SK-N-MC (cell line): ENCODE measurements around the gene BRSK2.

Source experiments
- DNase-seq: peaks from one replicate; pipeline ENCODE4 v3.0.0-alpha.2; 2011; ENCODE audit warnings: low read depth, low spot score
- H3K27ac ChIP-seq: fragments of 200-600 bp; sonication (generic); 2 replicates; pipeline ENCODE4 v1.5.1; 2016; ENCODE audit warnings: mixed run types
- H3K36me3 ChIP-seq: fragments of 200-600 bp; sonication (generic); 2 replicates; pipeline ENCODE4 v1.6.1; 2017; ENCODE audit warnings: antibody characterized with exemption, low read length, mixed read lengths; ENCODE audit not compliant: insufficient read depth
- H3K4me3 ChIP-seq: fragments of 200-600 bp; sonication (generic); 2 replicates; pipeline ENCODE4 v1.5.1; 2016
- H3K9ac ChIP-seq: fragments of 200-600 bp; sonication (generic); 2 replicates; pipeline ENCODE4 v1.8.0; 2017; ENCODE audit warnings: mixed run types, mixed read lengths; ENCODE audit not compliant: insufficient read length
- H3K9me3 ChIP-seq: fragments of 200-600 bp; sonication (generic); 2 replicates; pipeline ENCODE4 v1.6.1; 2017; ENCODE audit warnings: low read depth, mild to moderate bottlenecking, antibody characterized with exemption, low read length, moderate library complexity, mixed read lengths
- EZH2 ChIP-seq: fragments of 200-600 bp; sonication (generic); IDR thresholded peaks from one replicate; pipeline ENCODE4 v1.6.1; 2017; ENCODE audit warnings: antibody characterized with exemption
- FOXP2 ChIP-seq: optimal IDR thresholded peaks from 2 replicates; pipeline ENCODE3; 2011; ENCODE audit warnings: mild to moderate bottlenecking, moderate library complexity; ENCODE audit not compliant: insufficient read depth; ENCODE audit errors: extremely low read length, control extremely low read depth
- POLR2AphosphoS5 ChIP-seq: IDR thresholded peaks from 2 replicates; pipeline ENCODE4 v1.6.1; 2012; ENCODE audit warnings: mild to moderate bottlenecking, low read depth, low read length, borderline replicate concordance

BRSK2 gene

DNA sequence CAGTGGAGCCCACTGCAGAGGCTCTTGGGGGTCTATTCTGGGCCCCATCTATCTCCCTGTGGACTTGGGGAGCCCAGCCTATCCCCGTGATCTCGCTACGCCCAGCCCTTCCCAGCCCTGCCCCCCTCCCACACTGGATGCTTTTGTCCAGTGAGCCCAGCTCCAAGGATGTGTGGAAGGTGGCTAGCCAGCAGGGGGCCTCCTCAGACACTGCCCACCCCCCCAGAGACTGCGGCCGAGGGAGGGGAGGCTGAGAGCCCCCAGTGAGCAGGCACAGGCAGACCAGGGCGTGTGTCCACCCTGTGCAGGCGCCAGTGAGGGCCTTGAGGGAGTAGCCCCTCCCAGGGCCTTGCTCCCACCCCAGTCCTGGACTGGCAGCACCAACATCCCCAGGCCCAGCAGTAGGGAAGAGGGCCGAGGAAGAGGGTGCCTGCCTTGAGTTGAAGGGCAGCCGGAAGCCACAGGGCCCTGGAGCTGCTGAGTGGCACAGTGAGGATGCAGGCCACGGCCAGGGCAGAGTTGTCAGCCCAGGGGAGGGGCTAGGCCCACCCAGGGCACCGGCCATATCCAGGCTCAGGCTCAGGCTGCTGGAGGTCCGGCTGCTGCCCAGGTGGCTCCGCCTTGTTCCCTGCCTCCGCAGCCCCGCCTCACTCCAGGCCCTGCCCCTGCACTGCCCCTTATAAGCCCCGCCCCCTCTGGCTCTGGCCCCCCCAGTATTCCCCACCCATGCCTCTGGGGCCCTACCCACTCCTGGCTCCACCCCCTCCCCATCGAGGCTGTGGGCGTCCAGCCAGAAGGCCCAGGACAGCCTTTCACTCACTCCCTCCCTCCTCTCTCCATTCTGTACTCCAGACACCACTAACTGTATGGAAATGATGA lies 68.8 kb downstream of the BRSK2 start:
- H3K27ac ChIP-seq = no peak overlapping the region
- no peak for TF ChIP-seq POLR2AphosphoS5
- TF ChIP-seq FOXP2 = no peak
- TF ChIP-seq EZH2 = no peak
- no peaks in the 10 kb centered on the region for H3K9me3 ChIP-seq
- no peak for DNase-seq
- H3K36me3 ChIP-seq = no peaks in the 10 kb centered on the region
- no peak overlapping the region for H3K4me3 ChIP-seq
- H3K9ac ChIP-seq = no peak overlapping the region

DNA sequence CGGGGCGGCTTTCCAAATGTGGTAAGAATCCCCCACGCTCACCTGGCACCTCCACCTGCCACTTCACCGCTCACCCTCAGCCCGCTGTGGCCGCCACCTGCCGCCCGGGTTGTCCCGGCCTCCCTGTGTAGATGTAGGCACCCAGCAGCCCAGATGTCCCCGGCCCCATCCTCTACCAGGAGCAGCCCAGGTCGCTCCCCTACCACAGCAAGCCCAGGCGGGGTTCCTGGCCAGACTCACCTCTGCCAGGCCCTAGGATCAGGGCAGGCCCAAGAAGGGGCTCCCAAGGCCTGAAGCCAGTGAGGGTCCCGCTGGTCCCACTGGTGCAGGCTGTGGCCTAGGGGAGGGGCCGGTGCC lies 69.5 kb downstream of the BRSK2 start:
- no peak overlapping the region for H3K4me3 ChIP-seq
- H3K36me3 ChIP-seq = no peaks in the 10 kb centered on the region
- H3K27ac ChIP-seq = no peak overlapping the region
- no peak for DNase-seq
- H3K9me3 ChIP-seq = no peaks in the 10 kb centered on the region
- H3K9ac ChIP-seq = no peak overlapping the region
- no peak for TF ChIP-seq EZH2
- TF ChIP-seq POLR2AphosphoS5 = no peak
- TF ChIP-seq FOXP2 = no peak

DNA sequence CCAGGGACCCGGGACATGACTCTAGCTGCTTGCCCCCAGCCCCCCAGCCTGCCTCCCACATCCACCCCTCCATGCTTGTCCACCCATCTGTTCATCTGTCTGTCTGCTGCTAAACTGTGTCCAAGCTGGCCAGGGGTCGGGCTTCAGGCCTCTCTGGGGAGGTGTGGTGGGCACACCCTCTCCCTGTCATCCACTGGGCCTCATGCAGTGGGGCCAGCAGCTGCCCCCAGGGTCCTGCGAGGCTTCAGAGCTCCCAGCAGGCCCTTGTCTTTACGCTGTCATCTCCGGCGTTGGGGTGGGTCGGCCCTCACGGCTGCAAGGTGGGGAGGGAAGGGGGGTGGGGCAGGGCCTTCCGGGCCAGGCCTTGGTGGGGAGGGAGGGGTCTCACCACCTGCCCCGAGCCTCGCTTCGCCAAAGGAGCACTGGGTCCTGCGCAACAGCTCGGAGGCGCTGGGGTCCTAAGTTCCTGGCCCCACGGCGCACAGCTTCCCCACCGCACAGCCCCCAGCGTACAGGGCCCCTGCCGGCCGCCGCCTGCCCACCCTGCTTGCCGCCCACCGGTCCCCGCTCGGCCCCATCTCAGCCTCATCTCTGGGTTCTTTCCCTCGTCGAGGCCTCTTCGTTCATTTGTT lies 70.1 kb downstream of the BRSK2 start:
- no peaks in the 10 kb centered on the region for H3K36me3 ChIP-seq

DNA sequence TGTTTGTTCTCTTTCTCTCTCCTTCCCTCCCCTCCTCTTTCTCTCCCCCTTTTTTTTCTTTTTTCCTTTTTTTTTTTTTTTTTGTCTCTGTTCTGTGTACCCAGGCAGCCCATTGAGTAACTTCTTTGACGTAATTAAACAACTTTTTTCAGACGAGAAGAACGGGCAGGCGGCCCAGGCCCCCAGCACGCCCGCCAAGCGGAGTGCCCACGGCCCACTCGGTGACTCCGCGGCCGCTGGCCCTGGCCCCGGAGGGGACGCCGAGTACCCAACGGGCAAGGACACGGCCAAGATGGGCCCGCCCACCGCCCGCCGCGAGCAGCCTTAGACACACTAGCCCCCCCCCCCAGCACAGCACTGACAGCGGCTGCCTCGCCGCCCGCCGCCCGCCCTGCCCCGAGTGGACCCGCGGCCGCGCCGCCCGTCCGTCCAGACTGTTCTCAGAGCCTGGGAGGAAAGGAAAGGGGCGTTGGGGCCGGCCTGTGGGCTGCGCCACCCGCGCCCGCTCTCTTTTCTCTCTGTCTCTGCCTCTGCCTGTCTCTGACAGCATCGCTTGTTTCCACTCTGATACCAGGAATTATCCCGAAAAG lies 70.8 kb downstream of the BRSK2 start:
- DNase-seq = no peak
- H3K36me3 ChIP-seq = no peaks in the 10 kb centered on the region
- no peak overlapping the region for H3K4me3 ChIP-seq
- no peaks in the 10 kb centered on the region for H3K9me3 ChIP-seq
- H3K27ac ChIP-seq = no peak overlapping the region
- TF ChIP-seq FOXP2 (no peak), EZH2 (no peak), POLR2AphosphoS5 (no peak)
- H3K9ac ChIP-seq = no peak overlapping the region

More for the DNA sequence above, 70.1 kb downstream of the BRSK2 start:
- Histone ChIP-seq H3K4me3 (no peak overlapping the region), H3K27ac (no peak overlapping the region), H3K9me3 (no peaks in the 10 kb centered on the region), H3K9ac (no peak overlapping the region)
- no peak for DNase-seq
- no peak for TF ChIP-seq EZH2
- no peak for TF ChIP-seq FOXP2
- no peak for TF ChIP-seq POLR2AphosphoS5

DNA sequence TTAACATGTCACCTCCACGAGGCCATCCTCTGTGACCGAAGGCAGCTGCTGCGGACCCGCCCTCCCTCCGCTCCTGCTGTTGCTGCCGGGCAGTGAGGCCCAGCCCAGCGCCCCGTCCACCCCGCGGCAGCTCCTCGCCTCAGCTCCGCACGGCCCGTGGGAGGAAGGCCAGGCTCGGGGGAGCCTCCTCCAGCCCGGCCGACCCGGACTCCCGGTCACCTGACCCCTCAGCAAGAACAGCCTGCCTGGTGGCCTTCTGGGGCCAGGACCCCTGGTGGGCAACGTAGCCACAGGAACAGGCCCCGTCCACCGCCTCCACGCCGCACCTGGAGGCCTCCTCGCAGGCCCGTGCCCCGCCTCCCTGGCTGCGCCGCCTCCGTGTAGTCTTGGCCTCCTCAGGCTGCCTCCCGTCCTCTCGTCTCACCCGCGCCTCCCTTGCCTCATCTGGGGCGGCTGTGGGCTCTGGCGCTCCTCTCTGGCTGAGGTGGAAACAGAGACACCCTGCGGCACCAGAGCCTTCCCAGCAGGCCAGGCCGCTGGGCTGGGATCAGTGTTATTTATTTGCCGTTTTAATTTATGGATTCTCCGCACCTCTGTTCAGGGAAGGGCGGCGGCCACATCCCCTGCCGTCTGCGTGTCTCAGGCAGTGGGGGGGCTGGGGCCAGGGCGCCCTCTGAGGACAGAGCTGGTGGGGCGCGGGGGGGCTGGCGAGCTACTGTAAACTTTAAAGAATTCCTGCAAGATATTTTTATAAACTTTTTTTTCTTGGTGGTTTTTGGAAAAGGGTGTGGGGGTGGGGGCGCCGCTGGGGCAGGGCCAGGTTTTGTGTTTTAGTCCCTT lies 71.5 kb downstream of the BRSK2 start:
- Histone ChIP-seq H3K4me3 (no peak overlapping the region), H3K9ac (no peak overlapping the region), H3K36me3 (no peaks in the 10 kb centered on the region), H3K27ac (no peak overlapping the region), H3K9me3 (no peaks in the 10 kb centered on the region)
- DNase-seq = no peak
- TF ChIP-seq EZH2 = no peak

DNA sequence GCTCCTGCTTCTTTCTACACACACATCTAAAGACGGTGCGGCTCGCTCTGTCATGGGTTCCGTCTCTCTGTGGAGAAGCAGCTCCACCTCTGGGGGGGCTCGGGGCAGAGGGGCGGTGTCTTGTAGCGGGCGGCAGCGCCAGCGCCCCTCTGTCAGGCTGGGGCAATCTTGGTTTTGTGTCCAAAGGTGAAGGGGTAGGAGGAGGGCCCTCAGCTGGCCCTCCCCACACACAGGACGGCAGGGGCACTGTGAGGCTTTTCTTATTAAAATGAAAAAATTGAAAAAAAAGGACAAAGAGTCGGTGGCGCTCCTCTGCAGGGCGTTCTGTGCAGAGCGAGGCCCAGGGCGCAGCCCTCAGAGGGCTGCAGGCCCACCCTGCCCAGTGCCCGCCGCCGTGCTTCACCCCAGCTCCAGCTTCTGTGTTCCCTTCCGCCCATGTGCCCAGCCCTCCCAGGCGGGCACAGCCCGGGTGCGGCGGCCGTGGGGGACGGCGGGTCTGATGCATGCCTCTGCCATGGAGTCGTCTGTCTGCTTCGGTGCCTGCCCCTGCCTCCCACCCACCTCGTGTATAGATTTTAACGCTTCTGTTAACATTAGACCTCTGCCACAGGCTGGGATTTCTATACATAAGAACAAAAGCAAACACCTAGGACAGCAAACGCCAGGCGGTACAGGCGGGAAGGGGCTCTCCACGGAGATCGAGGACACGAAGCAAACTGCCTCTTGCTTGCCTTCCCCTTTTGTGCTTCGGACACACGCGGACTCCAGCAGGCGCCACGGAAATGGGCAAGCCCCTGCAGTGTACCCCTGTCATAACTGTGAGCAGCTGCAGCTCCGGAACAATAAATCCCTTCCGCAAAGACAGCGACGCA lies 72.3 kb downstream of the BRSK2 start:
- TF ChIP-seq POLR2AphosphoS5 (no peak), FOXP2 (no peak), EZH2 (no peak)
- DNase-seq = no peak
- Histone ChIP-seq H3K9ac (no peak overlapping the region), H3K27ac (no peak overlapping the region), H3K4me3 (no peak overlapping the region), H3K9me3 (no peaks in the 10 kb centered on the region), H3K36me3 (no peaks in the 10 kb centered on the region)

DNA sequence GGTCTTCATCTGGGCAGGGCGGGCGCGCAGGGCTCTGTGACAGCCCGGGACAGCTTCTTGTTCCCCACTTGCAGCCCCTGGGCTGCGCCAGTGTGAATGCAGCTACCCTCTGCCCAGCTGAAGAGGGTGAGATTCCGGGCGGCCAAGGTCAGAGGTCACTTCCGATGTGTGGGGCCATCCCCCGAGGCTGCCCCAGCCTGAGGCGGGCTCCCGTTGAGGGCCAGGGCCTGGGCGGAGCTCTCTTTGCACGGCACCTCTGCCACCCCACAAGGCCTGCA lies 72.9 kb downstream of the BRSK2 start:
- TF ChIP-seq EZH2 (no peak), FOXP2 (no peak), POLR2AphosphoS5 (no peak)
- Histone ChIP-seq H3K4me3 (no peak overlapping the region), H3K36me3 (no peaks in the 10 kb centered on the region), H3K27ac (no peak overlapping the region), H3K9me3 (no peaks in the 10 kb centered on the region), H3K9ac (no peak overlapping the region)
- no peak for DNase-seq

DNA sequence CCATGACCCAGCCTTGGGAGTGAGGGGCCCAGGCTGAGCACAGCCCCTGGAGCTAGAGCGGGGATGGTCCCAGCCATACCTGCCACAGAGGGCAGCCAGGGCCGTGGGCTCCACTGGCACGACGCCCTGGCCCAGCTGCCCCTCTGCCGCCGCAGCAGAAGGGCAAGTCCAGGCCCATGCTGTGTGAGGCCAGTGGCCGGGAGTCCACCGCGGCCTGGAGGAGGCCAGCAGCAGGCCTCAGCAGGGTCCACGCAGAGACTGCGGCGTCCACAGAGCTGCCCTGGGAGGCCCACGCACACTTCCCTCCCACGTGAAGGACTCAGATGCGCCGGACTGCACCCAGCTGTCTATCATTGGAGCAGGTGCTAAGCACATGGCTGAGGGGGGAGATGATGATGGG lies 73.3 kb downstream of the BRSK2 start:
- Histone ChIP-seq H3K9me3 (no peaks in the 10 kb centered on the region), H3K9ac (no peak overlapping the region), H3K36me3 (no peaks in the 10 kb centered on the region), H3K27ac (no peak overlapping the region), H3K4me3 (no peak overlapping the region)
- TF ChIP-seq FOXP2 (no peak), EZH2 (no peak), POLR2AphosphoS5 (no peak)
- no peak for DNase-seq
